CD14-positive monocyte (primary cell): ENCODE measurements around the gene CMTM3. TPM values are rescaled to one million over a fixed set of nuclear protein-coding genes. Genes with fewer than 3 reads are reported as not detected.
A peak's percentile ranks its signal among the peaks of the same experiment; 100 is the strongest.

Source experiments
- DNase-seq, 3 donors: peaks; one replicate each; pipeline ENCODE4 v3.0.0-alpha.2; 2011 to 2022
- H2AFZ ChIP-seq: 2 replicates; pipeline ENCODE4 v1.6.0; 2012; ENCODE audit warnings: mild to moderate bottlenecking, low read depth, low read length, inconsistent platforms; ENCODE audit not compliant: insufficient read depth, poor library complexity, severe bottlenecking
- H3K27ac ChIP-seq, 2 donors: 1 replicate in 1 of 2; 2 replicates in 1 of 2; pipeline ENCODE4 v1.5.1; 2012 to 2013; ENCODE audit warnings: low read length in 2 of 2, control low read depth in 1 of 2, inconsistent platforms in 1 of 2, low read depth in 1 of 2, mild to moderate bottlenecking in 1 of 2
- H3K27me3 ChIP-seq, 2 donors: one replicate each; pipeline versions ENCODE4 v1.6.0 to v1.6.1; 2011 to 2013; ENCODE audit warnings: low read length in 2 of 2; ENCODE audit not compliant: control insufficient read depth in 2 of 2, insufficient read depth in 2 of 2
- H3K36me3 ChIP-seq, 2 donors: replicated peaks in 1 of 2; 1 replicate in 1 of 2; 2 replicates in 1 of 2; pipeline versions ENCODE4 v1.5.1 to v1.6.1; 2012 to 2013; ENCODE audit warnings: low read length in 2 of 2, control low read depth in 1 of 2, inconsistent platforms in 1 of 2, mild to moderate bottlenecking in 1 of 2; ENCODE audit not compliant: insufficient read depth in 2 of 2, control insufficient read depth in 1 of 2
- H3K4me1 ChIP-seq, 2 donors: 1 replicate in 1 of 2; 2 replicates in 1 of 2; pipeline versions ENCODE4 v1.5.1 to v1.6.1; 2012 to 2013; ENCODE audit warnings: low read length in 2 of 2, control low read depth in 1 of 2, inconsistent platforms in 1 of 2, mild to moderate bottlenecking in 1 of 2, moderate library complexity in 1 of 2; ENCODE audit not compliant: insufficient read depth in 2 of 2, control insufficient read depth in 1 of 2
- H3K4me2 ChIP-seq: replicated peaks from 2 replicates; pipeline ENCODE3; 2012; ENCODE audit warnings: low read length, moderate library complexity, mild to moderate bottlenecking; ENCODE audit not compliant: poor library complexity, severe bottlenecking; ENCODE audit errors: extremely low read depth
- H3K4me3 ChIP-seq, 3 experiments: fragments of 200-600 bp in 1 of 3; sonication (generic) in 1 of 3; replicated peaks in 1 of 3; 1 replicate in 2 of 3; 2 replicates in 1 of 3; pipeline ENCODE4 v1.5.1; 2011 to 2013; ENCODE audit warnings: low read length in 3 of 3, mild to moderate bottlenecking in 3 of 3, control low read depth in 2 of 3, low read depth in 2 of 3, inconsistent platforms in 1 of 3, moderate library complexity in 1 of 3
- H3K79me2 ChIP-seq: 2 replicates; pipeline ENCODE4 v1.6.0; 2012; ENCODE audit warnings: mild to moderate bottlenecking, control low read depth, inconsistent platforms, low read length, moderate library complexity; ENCODE audit not compliant: insufficient read depth
- H3K9ac ChIP-seq: 2 replicates; pipeline ENCODE4 v1.6.0; 2017; ENCODE audit warnings: low read length, mild to moderate bottlenecking; ENCODE audit not compliant: insufficient read depth, poor library complexity, severe bottlenecking
- H3K9me3 ChIP-seq, 2 donors: replicated peaks in 1 of 2; 1 replicate in 1 of 2; 2 replicates in 1 of 2; pipeline versions ENCODE4 v1.5.1 to v1.6.1; 2012 to 2013; ENCODE audit warnings: low read length in 2 of 2, control low read depth in 1 of 2; ENCODE audit not compliant: control insufficient read depth in 1 of 2, insufficient read depth in 1 of 2
- H4K20me1 ChIP-seq: 2 replicates; pipeline ENCODE4 v1.6.0; 2012; ENCODE audit warnings: mild to moderate bottlenecking, low read length, control low read depth, moderate library complexity; ENCODE audit not compliant: insufficient read depth
- H3K27ac Mint-ChIP-seq, 7 donors: one replicate each; pipeline ENCODE4 v1.8.0; 2020; ENCODE audit warnings: mild to moderate bottlenecking in 7 of 7, mixed read lengths in 7 of 7, moderate library complexity in 6 of 7, inconsistent platforms in 2 of 7
- H3K27me3 Mint-ChIP-seq, 3 donors: one replicate each; pipeline ENCODE4 v1.8.0; 2021 to 2022; ENCODE audit warnings: low read depth in 3 of 3, mild to moderate bottlenecking in 3 of 3, mixed read lengths in 3 of 3, moderate library complexity in 3 of 3, inconsistent platforms in 1 of 3
- H3K36me3 Mint-ChIP-seq, 2 donors: one replicate each; pipeline ENCODE4 v1.8.0; 2020; ENCODE audit warnings: mixed read lengths in 2 of 2, inconsistent platforms in 1 of 2, mild to moderate bottlenecking in 1 of 2
- H3K4me1 Mint-ChIP-seq: one replicate; pipeline ENCODE4 v1.8.0; 2020; ENCODE audit warnings: mild to moderate bottlenecking, mixed read lengths
- H3K4me3 Mint-ChIP-seq, 2 donors: one replicate each; pipeline ENCODE4 v1.8.0; 2020; ENCODE audit warnings: mild to moderate bottlenecking in 2 of 2, mixed read lengths in 2 of 2, moderate library complexity in 1 of 2
- H3K9me3 Mint-ChIP-seq, 7 donors: one replicate each; pipeline ENCODE4 v1.8.0; 2020 to 2022; ENCODE audit warnings: mixed read lengths in 7 of 7, mild to moderate bottlenecking in 6 of 7, moderate library complexity in 6 of 7, inconsistent platforms in 2 of 7
- CTCF ChIP-seq: fragments of 200-600 bp; IDR thresholded peaks from one replicate; pipeline ENCODE4 v1.8.0; 2022; ENCODE audit warnings: antibody characterized with exemption, mild to moderate bottlenecking
- WGBS: methylation state at CpG from one replicate; pipeline ENCODE4 v1.1.5; 2013; ENCODE audit warnings: missing lambda C conversion rate; ENCODE audit not compliant: insufficient coverage; 5-methylcytosine and 5-hydroxymethylcytosine counted together
- intact Hi-C, 2 donors: fragments of 100-400 bp; cut with micrococcal nuclease; formaldehyde crosslinking; loops; one replicate each; pipeline versions ENCODE4 v1.15.0 to v1.15.1; 2023
- polyA plus RNA-seq, 3 donors: library from polyadenylated mRNA; depleted of rRNA in 1 of 3; unstranded in 2 of 3; stranded (reverse) in 1 of 3; fragments of 300-500 nt in 2 of 3; fragments of >200 nt in 1 of 3; fragmentation: Illumina TruSeq in 2 of 3; gene quantifications; 1 replicate in 2 of 3; 2 replicates in 1 of 3; pipeline ENCODE4 v1.2.3, GENCODE V29; 2012 to 2021

CMTM3 gene
- polyA plus RNA-seq, 3 donors: 125 to 131 (median 126) TPM

- intact Hi-C loops: no loop called here
- no peaks in the 10 kb centered on the region for H3K27me3 Mint-ChIP-seq
- peaks cover 0 to 2% (median 0%) of the 10 kb centered on the region in 7 donors for H3K9me3 Mint-ChIP-seq
Observed at GRCh38 chr16:66634527-66635196, 30.2 kb downstream of the CMTM3 start.

GRCh38 chr16:66635406-66635805 lies 30.9 kb downstream of the CMTM3 start:
- Histone ChIP-seq H3K4me1 (no peaks in the 10 kb centered on the region), H3K4me2 (no peak overlapping the region), H3K4me3 (no peak overlapping the region), H2AFZ (no peak overlapping the region), H3K79me2 (peaks cover 18% of the 10 kb centered on the region), H3K9me3 (no peaks in the 10 kb centered on the region), H3K36me3 (peaks cover 14 to 47% of the 10 kb centered on the region in 2 donors), H3K9ac (no peak overlapping the region), H4K20me1 (peaks cover 13% of the 10 kb centered on the region), H3K27me3 (no peaks in the 10 kb centered on the region), H3K27ac (no peak overlapping the region)
- intact Hi-C loops: no loop called here
- no peak for DNase-seq
- no peaks in the 10 kb centered on the region for H3K4me1 Mint-ChIP-seq
- peaks cover 0 to 1% (median 0%) of the 10 kb centered on the region in 3 donors for H3K27me3 Mint-ChIP-seq
- H3K27ac Mint-ChIP-seq: peak overlapping the region in 1 of 7 donors; percentile 50
- no peak for TF ChIP-seq CTCF
- no peak overlapping the region for H3K4me3 Mint-ChIP-seq
- peaks cover 37 to 51% of the 10 kb centered on the region in 2 donors for H3K36me3 Mint-ChIP-seq
- 93% methylated on average over 3 of the region's 6 CpGs for WGBS
- peaks cover 0 to 2% (median 0%) of the 10 kb centered on the region in 7 donors for H3K9me3 Mint-ChIP-seq

More at GRCh38 chr16:66634527-66635196, 30.2 kb downstream of the CMTM3 start:
- H3K4me3 Mint-ChIP-seq: no peak overlapping the region
- H2AFZ ChIP-seq: no peak overlapping the region
- H3K36me3 Mint-ChIP-seq: peaks cover 40 to 58% of the 10 kb centered on the region in 2 donors
- no peak overlapping the region for H3K27ac ChIP-seq
- no peak overlapping the region for H3K4me3 ChIP-seq
- 100% methylated on average over 3 of the region's 4 CpGs for WGBS
- no peaks in the 10 kb centered on the region for H3K9me3 ChIP-seq
- peak overlapping the region in 2 of 7 donors; percentile 44 to 59 for H3K27ac Mint-ChIP-seq
- no peaks in the 10 kb centered on the region for H3K4me1 ChIP-seq
- H3K27me3 ChIP-seq: no peaks in the 10 kb centered on the region
- no peak for DNase-seq
- peaks cover 14 to 51% of the 10 kb centered on the region in 2 donors for H3K36me3 ChIP-seq
- H3K4me2 ChIP-seq: no peak overlapping the region
- no peak for TF ChIP-seq CTCF
- peaks cover 11% of the 10 kb centered on the region for H3K79me2 ChIP-seq
- peaks cover 13% of the 10 kb centered on the region for H4K20me1 ChIP-seq
- no peak overlapping the region for H3K9ac ChIP-seq
- H3K4me1 Mint-ChIP-seq: no peaks in the 10 kb centered on the region
